Measurements from ENCODE around the gene PRKAR1B.
"Not testable (repeated sequence)": the region's sequence is repeated elsewhere in the genome, so short reads cannot be mapped to it uniquely, and the experiment has no call there.

Gene PRKAR1B

GRCh38 chr7:756928-757560 lies 30.0 kb upstream of the PRKAR1B start:
- DNase-seq: no peak

GRCh38 chr7:756231-756927 lies 29.3 kb upstream of the PRKAR1B start:
- DNase-seq: no peak

GRCh38 chr7:755413-755805 lies 28.3 kb upstream of the PRKAR1B start:
- DNase-seq: no peak

GRCh38 chr7:754531-755412 lies 27.7 kb upstream of the PRKAR1B start:
- DNase-seq: no peak

GRCh38 chr7:753190-753589 lies 26.1 kb upstream of the PRKAR1B start:
- DNase-seq: no peak

- DNase-seq: not testable (repeated sequence)
Observed at GRCh38 chr7:752256-752655, 25.2 kb upstream of the PRKAR1B start.

GRCh38 chr7:751826-752225 lies 24.7 kb upstream of the PRKAR1B start:
- no peak for DNase-seq

- no peak for DNase-seq
Observed at GRCh38 chr7:750111-750905, 23.2 kb upstream of the PRKAR1B start.

GRCh38 chr7:749140-749551 lies 22.1 kb upstream of the PRKAR1B start:
- no peak for DNase-seq

GRCh38 chr7:748446-748845 lies 21.4 kb upstream of the PRKAR1B start:
- DNase-seq: no peak

GRCh38 chr7:747186-747585 lies 20.1 kb upstream of the PRKAR1B start:
- DNase-seq: no peak

- no peak for DNase-seq
Observed at GRCh38 chr7:746155-747061, 19.3 kb upstream of the PRKAR1B start.

- DNase-seq: no peak
Observed at GRCh38 chr7:745431-746154, 18.5 kb upstream of the PRKAR1B start.

- no peak for DNase-seq
Observed at GRCh38 chr7:744854-745430, 17.9 kb upstream of the PRKAR1B start.

- DNase-seq: not testable (repeated sequence)
Observed at GRCh38 chr7:744128-744520, 17.0 kb upstream of the PRKAR1B start.

- not testable (repeated sequence) for DNase-seq
Observed at GRCh38 chr7:743341-744127, 16.5 kb upstream of the PRKAR1B start.

GRCh38 chr7:742791-743190 lies 15.7 kb upstream of the PRKAR1B start:
- DNase-seq: no peak

GRCh38 chr7:741850-742249 lies 14.8 kb upstream of the PRKAR1B start:
- DNase-seq: no peak

- no peak for DNase-seq
Observed at GRCh38 chr7:741191-741671, 14.2 kb upstream of the PRKAR1B start.

All from fibroblast of upper back skin (primary cell).